ENCODE results near the gene PCDHGA10. TPM values are rescaled to one million over a fixed set of nuclear protein-coding genes. Genes with fewer than 3 reads are reported as not detected.

PCDHGA10 gene
- total RNA-seq, 1 experiment from 2014 or later: 3.7 TPM

DNA sequence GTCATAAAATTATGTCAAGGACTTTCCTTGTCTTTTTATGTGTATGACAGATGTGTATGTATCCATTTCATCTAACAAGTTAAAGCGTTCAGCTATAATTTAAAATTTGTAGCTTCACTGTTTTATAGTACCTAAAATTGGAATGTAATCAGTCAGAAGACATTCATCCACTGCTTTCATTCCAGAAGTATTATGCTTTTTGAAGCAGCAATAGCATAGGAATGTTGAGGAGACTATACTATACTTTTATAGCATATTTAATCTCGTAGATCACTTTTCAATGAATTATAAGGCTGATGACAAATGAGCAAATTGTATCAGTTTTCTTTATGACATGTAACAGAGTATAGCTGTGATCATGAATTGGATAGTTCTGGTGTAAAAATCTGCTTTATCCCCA, 24.4 kb downstream of the PCDHGA10 start:
- intact Hi-C loops (cut with micrococcal nuclease; ENCODE audit: unreplicated experiment): no loop called here
- H3K36me3 Mint-ChIP-seq (ENCODE audit: insufficient read depth, unreplicated experiment): peaks cover 10% of the 10 kb centered on the region
- peaks cover 12% of the 10 kb centered on the region for H3K9me3 Mint-ChIP-seq (ENCODE audit: low read depth, unreplicated experiment)
- DNase-seq: no peak
- H3K27me3 Mint-ChIP-seq (ENCODE audit: unreplicated experiment): no peaks in the 10 kb centered on the region
- BruUV-seq (replicated peaks): no TSS peak
- no peak for TF ChIP-seq CTCF (IDR thresholded peaks at IDR 0.05; ENCODE audit: unreplicated experiment)
- CTCF ChIA-PET: no interaction called here
- no peak overlapping the region for H3K27ac Mint-ChIP-seq (ENCODE audit: unreplicated experiment)
- no peak overlapping the region for H3K4me3 Mint-ChIP-seq (ENCODE audit: low read depth, unreplicated experiment)
- H3K4me1 Mint-ChIP-seq (ENCODE audit: low read depth, unreplicated experiment): no peaks in the 10 kb centered on the region

DNA sequence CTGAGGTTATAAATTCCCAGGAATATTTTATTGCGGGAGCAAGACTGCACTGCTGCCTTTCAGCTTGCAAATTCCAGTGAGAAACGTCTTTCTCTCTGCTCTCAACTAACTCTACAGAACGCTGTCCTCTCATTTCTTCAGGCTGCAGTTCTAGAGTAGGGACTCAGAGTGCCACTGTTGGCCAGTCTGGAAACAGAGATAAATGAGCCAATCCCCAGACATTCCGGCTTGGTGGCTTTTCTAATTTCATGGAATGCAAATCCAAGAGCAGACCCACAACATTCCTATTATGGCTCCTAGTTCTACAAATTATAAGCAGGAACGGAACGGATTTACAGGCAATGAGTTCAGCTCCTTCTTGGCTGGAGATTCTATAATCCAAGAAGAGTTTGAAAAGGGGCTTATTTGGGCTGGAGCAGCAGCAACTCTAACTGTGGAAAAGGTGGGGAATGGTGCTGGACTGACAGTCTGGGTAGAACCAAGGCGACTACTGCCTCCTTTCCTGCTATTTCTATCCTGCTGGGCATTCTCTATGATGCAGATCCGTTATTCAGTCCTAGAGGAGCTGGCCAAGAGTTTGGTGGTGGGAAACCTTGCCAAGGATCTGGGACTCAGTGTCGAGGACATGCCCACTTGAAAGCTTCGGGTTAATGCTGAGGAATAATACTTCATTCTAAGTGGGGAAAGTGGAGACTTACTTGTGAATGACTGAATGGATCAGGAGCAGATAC, 26.8 kb downstream of the PCDHGA10 start:
- H3K4me3 Mint-ChIP-seq (ENCODE audit: low read depth, unreplicated experiment): no peak overlapping the region
- no peak for TF ChIP-seq CTCF (IDR thresholded peaks at IDR 0.05; ENCODE audit: unreplicated experiment)
- no TSS peak for BruUV-seq (replicated peaks)
- peaks cover 11% of the 10 kb centered on the region for H3K9me3 Mint-ChIP-seq (ENCODE audit: low read depth, unreplicated experiment)
- intact Hi-C loops (cut with micrococcal nuclease; ENCODE audit: unreplicated experiment): no loop called here
- CTCF ChIA-PET: no interaction called here
- H3K4me1 Mint-ChIP-seq (ENCODE audit: low read depth, unreplicated experiment): no peaks in the 10 kb centered on the region
- DNase-seq: no peak
- H3K27me3 Mint-ChIP-seq (ENCODE audit: unreplicated experiment): no peaks in the 10 kb centered on the region
- H3K36me3 Mint-ChIP-seq (ENCODE audit: insufficient read depth, unreplicated experiment): no peaks in the 10 kb centered on the region
- H3K27ac Mint-ChIP-seq (ENCODE audit: unreplicated experiment): no peak overlapping the region

- H3K36me3 Mint-ChIP-seq (ENCODE audit: insufficient read depth, unreplicated experiment): no peaks in the 10 kb centered on the region
These were observed 27.6 kb downstream of the PCDHGA10 start for GRCh38 chr5:141440341-141440740.

GRCh38 chr5:141441571-141442170, 28.9 kb downstream of the PCDHGA10 start:
- no peak for TF ChIP-seq CTCF (IDR thresholded peaks at IDR 0.05; ENCODE audit: unreplicated experiment)
- intact Hi-C loops (cut with micrococcal nuclease; ENCODE audit: unreplicated experiment): no loop called here
- CTCF ChIA-PET: no interaction called here

More at GRCh38 chr5:141440341-141440740, 27.6 kb downstream of the PCDHGA10 start:
- no peaks in the 10 kb centered on the region for H3K27me3 Mint-ChIP-seq (ENCODE audit: unreplicated experiment)
- CTCF ChIA-PET: no interaction called here
- BruUV-seq (replicated peaks): no TSS peak
- H3K4me3 Mint-ChIP-seq (ENCODE audit: low read depth, unreplicated experiment): no peak overlapping the region
- intact Hi-C loops (cut with micrococcal nuclease; ENCODE audit: unreplicated experiment): no loop called here
- TF ChIP-seq CTCF (IDR thresholded peaks at IDR 0.05; ENCODE audit: unreplicated experiment): no peak
- no peak overlapping the region for H3K27ac Mint-ChIP-seq (ENCODE audit: unreplicated experiment)
- H3K9me3 Mint-ChIP-seq (ENCODE audit: low read depth, unreplicated experiment): peaks cover 8% of the 10 kb centered on the region
- H3K4me1 Mint-ChIP-seq (ENCODE audit: low read depth, unreplicated experiment): no peaks in the 10 kb centered on the region
- no peak for DNase-seq

More at GRCh38 chr5:141441571-141442170, 28.9 kb downstream of the PCDHGA10 start:
- no peaks in the 10 kb centered on the region for H3K27me3 Mint-ChIP-seq (ENCODE audit: unreplicated experiment)
- peaks cover 9% of the 10 kb centered on the region for H3K9me3 Mint-ChIP-seq (ENCODE audit: low read depth, unreplicated experiment)
- H3K27ac Mint-ChIP-seq (ENCODE audit: unreplicated experiment): no peak overlapping the region
- H3K36me3 Mint-ChIP-seq (ENCODE audit: insufficient read depth, unreplicated experiment): no peaks in the 10 kb centered on the region
- BruUV-seq (replicated peaks): no TSS peak
- DNase-seq: no peak
- no peaks in the 10 kb centered on the region for H3K4me1 Mint-ChIP-seq (ENCODE audit: low read depth, unreplicated experiment)
- no peak overlapping the region for H3K4me3 Mint-ChIP-seq (ENCODE audit: low read depth, unreplicated experiment)

All from Calu3 (cell line).